NCI-H146 treated with DMSO at 0.1 percent for 48 hours (cell line): ENCODE measurements around the gene SEPHS1.
"Not testable (repeated sequence)": the region's sequence is repeated elsewhere in the genome, so short reads cannot be mapped to it uniquely, and the experiment has no call there.

Experiments
- DNase-seq: peaks from one replicate; lab custom pipeline; 2025; ENCODE audit not compliant: unreplicated experiment; lab: John Stamatoyannopoulos, UW

The SEPHS1 gene

DNA sequence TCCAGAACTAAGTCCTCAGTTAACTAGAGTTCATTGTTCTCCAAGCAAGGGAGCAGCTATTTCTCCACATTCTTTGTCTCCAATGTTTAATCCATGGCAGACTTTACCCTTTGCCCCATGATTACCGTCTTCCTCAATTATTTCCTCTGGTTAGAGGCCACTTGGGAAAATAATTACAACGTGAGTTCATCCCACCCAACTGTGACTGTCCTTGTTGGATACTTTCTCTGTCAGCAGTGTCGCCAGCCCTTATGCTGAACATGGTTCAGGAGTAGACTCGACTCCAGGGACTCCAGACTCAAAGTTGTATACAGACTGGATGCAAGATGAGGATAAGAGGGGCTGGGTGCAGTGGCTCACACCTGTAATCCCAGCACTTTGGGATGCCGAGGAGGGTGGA lies 17.1 kb upstream of the SEPHS1 start:
- no peak for DNase-seq

DNA sequence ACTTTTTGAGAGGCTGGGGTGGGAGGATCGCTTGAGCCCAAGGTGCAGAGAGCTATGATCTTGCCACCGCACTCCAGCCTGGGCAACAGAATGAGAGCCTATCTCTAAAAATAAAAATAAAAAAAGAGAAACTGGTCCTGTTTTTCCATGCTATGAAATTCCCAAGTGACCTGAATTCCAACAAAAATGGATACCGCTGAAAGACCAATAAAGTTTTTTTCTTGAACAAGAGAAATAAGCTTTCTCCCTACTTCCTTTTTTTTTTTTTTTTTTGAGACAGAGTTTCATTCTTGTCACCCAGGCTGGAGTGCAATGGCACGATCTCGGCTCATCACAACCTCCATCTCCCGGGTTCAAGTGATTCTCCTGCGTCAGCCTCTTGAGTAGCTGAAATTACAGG lies 12.5 kb upstream of the SEPHS1 start:
- DNase-seq, result no peak

DNA sequence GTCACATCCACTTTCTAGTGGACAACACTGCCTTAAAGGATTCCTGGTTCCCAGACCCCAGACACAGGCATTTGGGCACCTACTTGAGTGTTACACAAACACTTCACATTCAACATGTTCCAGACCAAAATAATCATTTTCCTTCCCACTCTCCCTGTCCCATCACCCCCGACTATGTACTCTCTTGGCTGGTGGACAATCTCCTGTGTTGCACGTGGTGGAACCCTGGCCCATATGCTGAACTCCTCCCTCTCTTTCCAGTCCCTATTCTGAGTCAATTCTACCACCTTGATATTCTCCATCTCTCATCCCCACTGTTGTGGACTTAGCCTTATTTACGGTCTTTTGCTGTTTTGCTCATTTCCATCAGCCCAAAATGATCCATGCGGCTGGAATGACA lies 8.3 kb upstream of the SEPHS1 start:
- no peak for DNase-seq

DNA sequence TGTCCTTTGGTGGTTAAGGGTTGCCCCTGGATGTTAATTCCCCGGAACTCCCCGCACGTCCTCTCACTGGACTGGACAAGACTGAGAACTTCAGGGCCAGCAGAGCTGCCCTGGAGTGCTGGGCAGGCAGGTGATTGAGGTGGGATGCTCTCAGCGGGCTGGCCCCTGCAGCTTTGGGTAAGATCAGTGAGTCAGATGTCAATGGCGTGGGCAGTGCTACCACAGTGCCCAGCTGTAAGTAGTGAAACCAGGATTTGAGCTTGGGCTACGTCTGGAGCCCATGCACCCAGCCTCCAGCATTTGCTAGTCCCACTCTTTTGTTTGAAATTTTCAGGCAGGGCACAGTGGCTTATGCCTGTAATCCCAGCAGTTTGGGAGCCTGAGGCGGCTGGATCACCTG lies 6.7 kb upstream of the SEPHS1 start:
- DNase-seq, result no peak

DNA sequence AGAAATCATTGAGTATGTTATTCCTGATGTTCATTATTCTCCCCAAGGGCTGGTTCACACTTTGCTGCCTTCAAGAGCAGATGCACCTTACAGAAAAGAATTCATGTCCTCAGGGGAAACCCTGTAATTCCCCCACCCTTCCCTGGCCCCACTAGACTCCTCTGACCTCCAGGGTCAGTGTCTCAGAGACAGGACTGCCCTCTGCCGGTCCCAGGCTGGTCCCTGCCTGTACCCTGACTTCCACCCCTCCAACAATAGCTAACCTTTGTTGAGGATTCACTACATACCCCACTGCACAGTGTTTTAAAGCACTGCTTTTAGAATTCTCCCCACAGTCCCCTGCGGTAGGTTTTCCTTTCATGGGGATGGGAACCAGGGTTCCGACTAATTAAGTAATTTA lies 4.4 kb upstream of the SEPHS1 start:
- no peak for DNase-seq

DNA sequence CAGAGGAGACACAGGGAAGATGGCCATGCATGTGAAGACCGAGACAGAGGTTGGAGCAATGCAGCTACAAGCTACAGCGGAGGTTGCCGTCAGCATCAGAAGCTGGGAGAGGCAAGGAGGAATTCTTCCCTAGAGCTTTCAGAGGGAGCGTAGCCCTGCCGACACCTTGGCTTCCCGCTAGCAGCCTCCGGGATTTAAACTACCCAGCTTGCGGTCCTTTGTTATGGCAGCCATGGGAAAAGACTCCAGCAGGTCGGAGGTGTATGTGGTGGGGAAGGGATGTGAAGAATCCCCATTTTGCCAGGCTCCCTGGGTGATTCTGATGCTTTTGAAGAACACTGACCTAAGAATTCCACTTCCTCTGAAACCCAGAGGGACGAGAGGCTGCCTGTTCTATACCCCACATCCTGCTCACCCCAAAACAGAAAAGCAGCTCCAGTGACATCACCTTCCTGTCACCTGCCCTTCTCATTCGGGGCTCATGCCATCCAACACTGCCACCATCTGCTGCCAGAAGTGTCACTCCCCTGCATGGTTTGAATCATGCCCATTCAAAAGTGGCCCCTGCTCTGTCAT lies 3.3 kb upstream of the SEPHS1 start:
- DNase-seq, result no peak

DNA sequence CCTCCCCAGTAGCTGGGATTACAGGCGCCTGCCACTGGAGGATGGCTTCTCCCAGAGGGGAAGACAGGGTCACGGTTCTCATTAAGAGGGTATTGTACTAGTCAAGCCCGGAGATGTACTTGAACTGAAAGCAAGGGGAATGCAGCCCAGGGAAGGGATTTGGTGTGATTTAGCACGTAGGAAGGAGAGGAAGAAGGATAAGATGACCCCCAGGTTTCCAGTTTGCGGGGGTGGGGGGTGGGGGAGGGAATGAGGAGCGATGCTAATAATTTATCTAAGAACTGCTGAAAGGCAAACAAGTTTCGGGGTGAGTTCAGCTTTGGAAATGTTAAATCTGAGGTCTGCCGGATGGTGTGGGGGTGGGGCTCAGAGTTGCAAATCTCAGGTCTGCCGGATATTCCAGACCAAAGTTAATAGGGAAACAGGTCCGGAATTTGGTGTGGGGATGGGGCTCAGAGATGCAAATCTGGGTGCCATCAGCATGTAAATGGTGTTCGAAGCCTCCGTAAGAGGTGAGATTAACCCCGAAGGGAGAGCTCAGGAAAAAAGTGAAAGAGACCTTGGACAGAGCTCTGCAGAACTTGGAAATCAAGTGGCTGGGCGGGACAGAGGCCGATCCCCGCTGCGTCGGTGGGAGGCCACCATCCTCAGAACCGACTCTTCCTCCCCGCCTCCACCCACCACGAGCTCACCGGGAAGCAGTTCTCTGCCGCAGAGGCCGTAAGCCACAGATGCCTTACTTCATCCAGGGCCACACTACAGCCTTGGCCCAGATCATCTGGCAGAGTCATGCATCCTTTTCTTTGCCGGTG lies 1.6 kb upstream of the SEPHS1 start:
- DNase-seq, result peak; percentile 14

DNA sequence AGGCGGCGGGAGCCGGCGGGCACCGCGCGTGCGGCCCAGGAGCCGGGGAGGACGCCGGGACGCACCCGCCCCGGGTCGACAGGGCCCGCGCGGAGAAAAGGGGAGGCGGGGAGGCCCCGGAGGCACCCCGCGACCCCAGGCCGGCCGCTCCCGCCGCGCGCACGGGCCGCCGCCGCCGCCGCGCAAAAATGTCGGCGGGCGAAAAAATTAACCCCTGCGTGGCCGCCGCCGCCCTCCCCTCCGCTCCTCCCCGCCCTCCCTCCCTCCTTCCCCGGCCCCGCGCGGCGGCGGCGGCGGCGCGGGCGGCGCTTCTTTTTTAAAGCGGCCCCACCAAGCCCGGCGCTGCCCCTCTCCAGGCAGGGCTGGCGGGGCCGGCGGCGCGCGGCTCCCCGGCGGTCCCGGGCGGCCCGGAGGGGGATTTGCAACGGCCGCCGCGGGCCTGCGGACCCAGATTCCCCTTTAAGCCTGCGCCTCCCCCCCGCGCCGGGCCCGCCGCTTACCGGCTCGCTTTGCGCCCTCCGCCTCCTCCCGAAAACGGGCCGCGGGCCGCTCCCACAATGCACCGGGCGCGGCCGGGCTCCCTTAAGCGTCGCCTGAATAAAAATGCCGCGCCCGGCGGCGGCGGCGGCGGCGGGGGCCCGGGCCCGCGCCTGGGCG lies 465 bp downstream of the SEPHS1 start:
- peak; percentile 66 for DNase-seq

DNA sequence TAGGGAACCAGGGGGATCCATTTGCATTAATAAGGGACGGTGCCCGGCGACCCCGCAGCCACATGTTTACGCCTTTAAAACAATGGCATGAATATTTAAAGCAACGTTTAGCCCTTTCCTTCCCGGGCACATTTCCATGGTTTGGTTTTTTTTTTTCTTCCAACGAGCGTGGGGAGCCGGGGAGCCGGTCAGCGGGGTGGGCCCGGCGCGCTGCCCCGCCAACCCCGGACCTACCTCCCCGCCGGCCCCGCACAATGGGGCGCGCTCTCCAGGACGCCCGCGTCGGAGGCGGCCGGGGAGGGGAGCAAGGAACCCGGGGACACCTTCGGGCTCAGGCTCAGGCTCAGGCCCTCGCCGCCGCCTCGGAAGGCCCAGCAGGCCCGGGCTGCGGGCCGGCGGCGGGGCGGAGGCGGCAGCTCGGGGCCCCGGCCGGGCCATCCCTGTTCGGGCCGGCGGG lies 1.0 kb downstream of the SEPHS1 start:
- DNase-seq, result no peak

DNA sequence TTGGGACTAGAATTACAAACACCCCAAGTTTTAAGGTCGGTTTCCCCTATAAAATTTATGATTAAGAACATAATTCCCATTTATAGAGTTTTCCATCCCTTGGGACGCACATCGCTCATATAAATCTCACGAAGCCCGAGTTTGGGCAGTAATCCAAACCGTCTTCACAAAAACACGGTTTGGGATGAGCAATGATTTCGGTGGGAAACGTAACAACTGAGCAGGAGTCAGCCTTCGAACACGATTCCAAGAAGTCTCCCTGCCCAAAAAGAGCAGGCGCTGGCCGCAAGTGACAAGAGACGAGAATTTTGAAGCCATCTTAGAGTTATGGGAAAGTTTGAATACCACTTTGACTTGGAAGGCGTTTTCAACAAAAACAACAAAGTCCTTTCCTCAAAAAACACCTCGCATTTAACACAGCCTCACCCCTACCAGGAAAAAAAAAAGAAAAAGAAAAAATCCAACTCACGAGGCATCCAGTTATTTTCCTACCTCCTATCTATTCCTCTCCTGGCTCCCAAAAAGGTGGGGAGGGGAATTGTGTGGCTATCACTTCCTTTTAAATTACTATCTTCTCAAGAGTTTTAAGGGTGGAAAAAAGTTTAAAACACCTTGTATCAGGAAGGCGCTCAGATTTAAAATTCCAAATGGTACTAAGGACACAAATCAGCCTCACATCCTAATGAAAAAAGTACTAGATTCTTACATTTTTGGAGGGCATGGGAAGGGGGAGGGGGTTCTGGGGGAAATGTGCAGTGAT lies 1.6 kb downstream of the SEPHS1 start:
- no peak for DNase-seq

DNA sequence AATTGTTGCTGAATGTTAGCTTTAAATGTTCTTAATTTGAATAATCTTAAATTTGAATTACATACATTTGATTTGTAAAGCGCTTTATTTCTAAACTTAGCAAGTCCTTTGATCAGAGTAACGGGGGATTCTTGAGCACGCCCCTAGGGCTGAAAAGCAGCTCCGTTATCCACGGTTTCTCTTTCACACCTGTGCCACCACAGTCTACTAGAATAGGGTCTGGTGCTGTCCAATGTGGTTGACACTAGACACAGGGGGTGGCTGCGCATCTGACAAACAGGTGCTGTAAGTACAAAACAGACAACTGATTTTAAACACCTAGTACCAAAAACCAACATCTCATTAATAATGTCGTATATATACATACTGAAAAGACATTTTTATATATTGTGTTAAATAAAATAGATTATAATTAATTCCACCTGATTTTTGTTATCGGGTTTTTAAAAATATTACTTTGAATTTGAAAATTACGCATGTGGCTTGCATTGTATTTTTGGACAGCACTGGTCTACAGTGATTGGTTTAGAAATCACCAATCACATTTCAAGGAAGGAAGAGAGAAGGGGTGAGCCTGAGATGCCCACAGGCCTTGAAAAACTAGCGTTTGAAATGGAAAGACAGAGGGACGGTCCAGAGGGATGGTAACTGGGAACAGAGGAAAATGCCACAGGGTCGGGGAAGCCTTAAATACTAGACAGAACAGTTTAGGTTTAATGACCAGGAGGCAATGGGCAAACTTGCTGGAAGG lies 7.3 kb downstream of the SEPHS1 start:
- DNase-seq, result no peak

DNA sequence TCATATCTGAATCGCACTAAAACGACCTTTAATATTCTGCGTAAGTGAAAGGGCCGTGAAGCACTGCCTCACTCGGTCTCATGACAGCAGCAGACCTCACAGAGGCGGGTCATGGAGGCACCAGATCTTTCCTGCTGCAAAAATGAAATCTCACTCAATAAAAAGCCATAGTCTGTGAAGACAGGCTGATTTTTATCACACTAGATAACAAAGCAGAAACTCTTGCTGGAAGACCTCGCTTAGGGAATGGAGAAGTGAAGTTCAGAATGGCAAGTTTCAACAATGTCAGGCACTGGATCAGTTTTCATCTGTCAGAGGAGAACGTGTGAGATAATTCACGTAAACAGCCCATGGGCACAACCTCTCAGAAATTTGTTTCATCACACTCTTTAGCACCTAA lies 8.0 kb downstream of the SEPHS1 start:
- DNase-seq, result no peak

DNA sequence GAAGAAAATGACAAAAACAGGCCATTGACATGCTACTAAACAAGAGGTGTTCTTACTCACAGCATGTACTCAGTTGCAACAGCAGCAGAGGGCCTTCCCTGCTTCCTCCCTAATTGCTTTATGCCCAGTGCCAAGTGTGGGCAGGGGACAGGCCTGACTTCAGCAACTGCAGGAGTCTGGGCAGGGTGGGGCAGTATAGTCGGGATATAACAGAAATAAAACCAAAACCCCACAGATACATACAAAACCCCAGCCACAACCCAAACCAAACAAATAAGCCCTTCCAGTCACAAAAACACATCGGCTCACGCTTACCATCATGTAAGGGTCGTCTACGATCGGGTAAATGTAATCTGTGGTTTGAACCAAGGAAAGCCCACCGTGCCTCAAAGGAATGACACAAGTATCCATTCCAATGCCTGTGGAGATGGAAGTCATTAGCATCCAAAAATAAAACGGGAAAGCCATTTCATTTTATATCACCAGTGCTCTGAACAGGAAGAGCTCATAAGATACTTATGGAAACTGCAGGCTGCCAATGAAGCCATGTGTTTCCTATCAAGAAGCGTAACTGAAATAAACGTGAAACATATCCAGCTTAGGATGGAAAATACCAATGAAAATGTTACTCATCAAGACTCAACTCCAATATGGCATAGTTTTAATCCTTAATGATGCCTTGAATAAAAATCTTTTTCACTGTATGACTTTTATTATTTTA lies 9.5 kb downstream of the SEPHS1 start:
- no peak for DNase-seq

DNA sequence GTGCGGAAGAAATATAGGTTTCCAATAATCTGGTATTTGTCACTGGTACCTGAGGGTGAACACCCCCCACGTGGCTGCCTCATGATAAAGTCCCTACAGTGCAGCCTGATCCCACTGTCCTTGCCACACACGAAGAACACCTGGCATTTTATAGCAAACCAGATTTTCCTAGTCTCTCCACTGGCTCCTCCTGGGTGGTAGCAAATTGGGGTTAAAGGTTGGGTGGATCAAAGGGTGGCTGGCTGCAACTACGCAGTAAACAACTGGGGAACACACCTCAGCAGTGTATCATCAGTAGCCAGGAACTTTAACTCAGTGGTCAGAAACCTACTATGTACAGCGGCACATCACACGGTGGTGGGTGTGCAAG lies 10.3 kb downstream of the SEPHS1 start:
- DNase-seq, result no peak

DNA sequence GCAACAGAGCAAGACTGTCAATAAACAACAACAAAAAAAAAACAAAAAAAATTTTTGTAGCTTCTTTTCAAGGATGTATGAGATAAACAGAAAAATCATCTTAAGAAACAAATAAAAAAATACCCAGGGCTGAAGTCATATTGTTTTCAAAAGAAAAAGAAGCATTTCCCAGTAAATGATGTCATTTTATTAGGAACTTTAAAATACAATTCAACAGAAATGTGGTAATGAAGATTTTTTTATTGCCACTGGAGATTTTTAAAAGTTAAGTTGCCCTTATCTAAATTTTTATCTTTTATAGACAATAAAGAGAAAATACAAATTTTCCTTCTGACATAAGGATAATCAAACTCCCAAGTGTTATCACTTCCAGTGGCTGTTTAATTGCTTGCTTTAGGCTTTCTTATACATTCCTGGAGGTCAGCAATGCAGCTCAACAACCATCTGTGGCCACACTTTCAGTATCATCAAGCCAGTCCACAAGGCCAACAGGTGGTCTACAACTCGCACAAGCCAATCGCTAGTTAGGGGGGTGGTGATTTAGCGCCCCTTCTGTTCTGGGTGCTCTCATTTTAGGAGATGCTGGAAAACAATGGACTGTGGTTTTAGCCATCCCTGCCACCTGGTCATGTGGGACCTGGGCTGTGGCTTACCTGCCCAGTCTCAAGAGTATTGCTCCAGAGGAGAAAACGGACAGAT lies 10.8 kb downstream of the SEPHS1 start:
- no peak for DNase-seq

DNA sequence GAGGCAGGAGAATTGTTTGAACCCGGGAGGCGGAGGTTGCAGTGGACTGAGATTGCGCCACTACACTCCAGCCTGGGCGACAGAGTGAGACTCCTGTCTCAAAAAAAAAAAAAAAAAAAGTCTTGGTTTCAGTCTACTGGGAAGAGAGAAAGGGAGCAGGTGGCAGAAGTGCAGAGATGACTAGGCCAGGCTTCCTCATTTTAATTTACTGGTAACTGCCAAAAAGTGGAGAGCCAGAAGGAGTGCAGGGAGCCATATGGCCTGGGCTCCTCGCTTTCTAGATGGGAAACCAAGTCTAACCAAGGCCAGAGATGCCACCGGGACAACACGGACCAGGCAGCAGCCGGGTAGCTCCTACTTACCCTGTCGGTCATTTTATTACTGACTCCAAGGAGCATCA lies 12.2 kb downstream of the SEPHS1 start:
- DNase-seq, result no peak

DNA sequence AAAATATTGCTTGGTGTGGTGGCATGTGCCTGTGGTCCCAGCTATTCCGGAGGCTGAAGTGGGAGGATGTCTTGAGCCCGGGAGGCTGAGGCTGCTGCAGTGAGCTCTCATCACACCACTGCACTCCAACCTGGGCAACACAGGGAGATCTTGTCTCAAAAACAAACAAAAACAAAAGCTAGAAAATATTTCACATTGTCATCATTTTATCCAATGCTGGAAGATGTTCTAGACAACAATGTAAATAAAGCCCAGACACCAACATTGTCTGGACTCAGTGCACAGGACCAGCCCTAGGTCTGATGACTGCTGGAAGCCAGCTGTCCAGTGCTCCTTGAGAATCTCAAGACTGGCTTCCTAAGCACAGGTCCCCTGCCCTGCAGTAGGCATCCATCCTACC lies 13.5 kb downstream of the SEPHS1 start:
- no peak for DNase-seq

DNA sequence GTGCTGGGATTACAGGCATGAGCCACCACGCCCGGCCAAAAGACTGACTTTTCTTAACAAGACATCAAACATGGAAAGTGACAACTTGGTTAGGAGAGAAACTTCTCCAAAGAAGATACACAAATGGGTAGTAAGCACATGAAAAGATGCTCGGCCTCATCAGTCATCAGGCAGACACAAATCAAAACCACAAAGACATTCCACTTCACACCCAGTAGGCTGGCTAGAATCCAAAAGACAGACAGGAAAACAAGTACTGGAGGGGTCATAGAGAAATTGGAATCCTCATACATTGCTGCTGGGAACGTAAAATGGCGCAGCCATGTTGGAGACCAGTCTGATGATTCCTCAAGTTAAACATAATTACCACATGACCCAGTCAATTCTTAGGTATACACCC lies 16.4 kb downstream of the SEPHS1 start:
- DNase-seq, result no peak

DNA sequence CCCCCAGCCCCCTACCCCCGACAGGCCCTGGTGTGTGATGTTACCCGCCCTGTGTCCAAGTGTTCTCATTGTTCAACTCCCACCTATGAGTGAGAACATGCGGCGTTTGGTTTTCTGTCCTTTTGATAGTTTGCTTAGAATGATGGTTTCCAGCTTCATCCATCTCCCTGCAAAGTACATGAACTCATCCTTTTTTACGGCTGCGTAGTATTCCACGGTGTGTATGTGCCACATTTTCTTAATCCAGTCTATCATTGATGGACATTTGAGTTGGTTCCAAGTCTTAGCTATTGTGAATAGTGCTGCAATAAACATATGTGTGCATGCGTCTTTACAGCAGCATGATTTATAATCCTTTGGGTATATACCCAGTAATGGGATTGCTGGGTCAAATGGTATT lies 17.1 kb downstream of the SEPHS1 start:
- DNase-seq, result not testable (repeated sequence)

DNA sequence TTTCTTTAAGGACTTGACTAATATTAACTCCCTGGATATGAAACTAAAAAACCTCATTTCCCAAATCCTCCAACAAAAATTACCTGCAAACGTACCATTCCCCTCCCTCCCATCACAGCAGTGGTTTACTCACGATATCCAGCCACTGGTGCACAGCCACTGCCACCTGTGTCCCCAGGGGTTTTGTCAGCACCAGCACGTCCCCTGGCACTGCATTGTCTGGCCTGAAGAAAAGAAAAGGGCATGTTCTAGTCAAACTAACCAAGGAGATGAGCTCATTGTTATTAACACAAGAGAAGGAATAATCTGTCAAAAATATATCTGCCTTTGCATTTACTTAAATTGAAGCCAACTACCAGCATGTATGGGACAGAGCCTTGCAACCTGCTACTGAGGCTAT lies 18.5 kb downstream of the SEPHS1 start:
- no peak for DNase-seq
